Hematopoietic multipotent progenitor cell treated with erythropoietin and hydrocortisone succinate and interleukin-3 and kit ligand, for 4 days (in vitro differentiated cells): ENCODE results near the gene CTNNA1.

Experiments
- DNase-seq: peaks from one replicate; pipeline ENCODE4 v3.0.0-alpha.2; 2015

Gene CTNNA1

GRCh38 chr5:138952962-138953361 is 199.7 kb downstream of the CTNNA1 start:
- DNase-seq: peak; percentile 76

GRCh38 chr5:138953387-138954256 is 200.4 kb downstream of the CTNNA1 start:
- DNase-seq: peak; percentile 94

GRCh38 chr5:138954257-138955012 is 201.2 kb downstream of the CTNNA1 start:
- no peak for DNase-seq

- DNase-seq: no peak
These were observed 201.9 kb downstream of the CTNNA1 start for GRCh38 chr5:138955013-138955660.

GRCh38 chr5:138955671-138956295 is 202.6 kb downstream of the CTNNA1 start:
- DNase-seq: no peak

GRCh38 chr5:138956801-138957200 is 203.6 kb downstream of the CTNNA1 start:
- DNase-seq: no peak

- no peak for DNase-seq
These were observed 207.0 kb downstream of the CTNNA1 start for GRCh38 chr5:138960145-138960692.

DNA sequence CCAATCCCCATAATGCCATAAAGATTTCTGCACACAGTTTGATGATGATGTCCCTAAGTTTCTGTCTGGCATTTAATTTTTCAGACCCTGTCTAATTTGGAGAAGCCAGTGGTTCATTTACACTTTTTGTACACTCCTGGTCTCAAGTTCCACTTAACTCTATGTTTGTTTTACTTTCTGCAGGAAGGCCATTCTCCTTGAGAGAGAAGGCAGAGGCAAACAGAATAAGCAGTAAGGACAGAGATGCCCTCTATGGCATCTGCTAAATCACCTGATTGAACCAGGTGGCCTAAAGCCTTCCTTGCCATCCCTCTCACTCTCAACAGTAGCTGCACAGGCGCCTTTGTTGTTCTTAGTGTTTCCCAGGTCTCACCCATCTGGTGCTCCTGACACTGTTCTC is 208.0 kb downstream of the CTNNA1 start:
- DNase-seq: no peak

GRCh38 chr5:138961729-138962128 is 208.5 kb downstream of the CTNNA1 start:
- DNase-seq: no peak

- DNase-seq: no peak
These were observed 209.6 kb downstream of the CTNNA1 start for GRCh38 chr5:138962614-138963370.

GRCh38 chr5:138963763-138964371 is 210.6 kb downstream of the CTNNA1 start:
- DNase-seq: no peak

- DNase-seq: no peak
These were observed 211.5 kb downstream of the CTNNA1 start for GRCh38 chr5:138964647-138965201.

DNA sequence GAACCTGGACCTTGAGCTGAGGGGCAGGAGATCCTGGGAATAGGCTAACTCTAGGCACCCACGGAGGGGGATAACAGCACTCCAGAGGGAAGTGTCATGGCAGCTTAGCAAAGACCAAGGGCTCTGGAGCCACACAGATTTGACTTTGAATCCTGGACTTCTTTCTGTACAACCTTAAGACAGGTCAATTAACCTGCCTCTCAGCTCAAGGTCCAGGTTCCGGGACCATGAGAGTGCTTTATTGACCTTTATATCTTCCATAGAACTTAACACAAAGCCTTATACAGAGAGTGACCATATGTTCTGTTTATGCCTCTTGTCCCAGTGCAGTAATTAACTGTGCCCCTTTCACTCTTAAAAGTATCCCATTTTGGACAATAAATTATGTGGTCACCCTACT is 212.4 kb downstream of the CTNNA1 start:
- no peak for DNase-seq

DNA sequence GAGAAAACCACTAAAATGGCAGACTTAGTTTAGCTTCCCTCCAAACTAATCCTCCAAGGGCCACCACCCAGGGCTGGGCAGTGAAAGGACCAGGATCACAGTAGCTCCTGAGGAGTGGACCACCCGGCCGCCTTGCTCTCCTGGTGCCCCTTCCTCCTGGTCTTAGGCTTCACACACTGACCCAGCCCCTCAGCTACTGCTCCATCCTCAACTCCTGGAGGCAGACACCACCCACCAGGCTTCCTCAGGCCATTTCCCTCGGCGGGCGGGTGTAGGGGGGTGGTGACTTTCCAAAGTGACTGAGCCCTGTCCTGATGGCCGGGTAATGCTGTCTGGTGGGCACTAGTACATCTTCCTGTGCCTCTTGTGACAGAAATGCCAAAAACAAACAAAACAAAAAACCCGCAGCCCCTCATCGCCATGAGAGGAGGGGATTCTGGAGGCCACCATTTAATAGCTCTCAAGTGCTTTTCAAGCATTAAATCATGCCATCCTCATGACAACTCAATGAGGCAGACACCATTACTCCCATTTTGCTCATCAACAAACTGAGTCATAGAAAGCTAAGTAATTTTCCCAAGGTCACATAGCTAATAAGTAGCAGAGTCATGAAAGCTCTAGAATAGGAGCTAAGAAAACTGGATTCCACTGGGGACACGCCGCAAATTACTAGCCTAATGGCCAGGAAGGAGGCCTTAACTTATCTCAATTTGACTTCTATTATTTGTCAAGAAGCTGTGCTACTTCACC is 213.2 kb downstream of the CTNNA1 start:
- no peak for DNase-seq

DNA sequence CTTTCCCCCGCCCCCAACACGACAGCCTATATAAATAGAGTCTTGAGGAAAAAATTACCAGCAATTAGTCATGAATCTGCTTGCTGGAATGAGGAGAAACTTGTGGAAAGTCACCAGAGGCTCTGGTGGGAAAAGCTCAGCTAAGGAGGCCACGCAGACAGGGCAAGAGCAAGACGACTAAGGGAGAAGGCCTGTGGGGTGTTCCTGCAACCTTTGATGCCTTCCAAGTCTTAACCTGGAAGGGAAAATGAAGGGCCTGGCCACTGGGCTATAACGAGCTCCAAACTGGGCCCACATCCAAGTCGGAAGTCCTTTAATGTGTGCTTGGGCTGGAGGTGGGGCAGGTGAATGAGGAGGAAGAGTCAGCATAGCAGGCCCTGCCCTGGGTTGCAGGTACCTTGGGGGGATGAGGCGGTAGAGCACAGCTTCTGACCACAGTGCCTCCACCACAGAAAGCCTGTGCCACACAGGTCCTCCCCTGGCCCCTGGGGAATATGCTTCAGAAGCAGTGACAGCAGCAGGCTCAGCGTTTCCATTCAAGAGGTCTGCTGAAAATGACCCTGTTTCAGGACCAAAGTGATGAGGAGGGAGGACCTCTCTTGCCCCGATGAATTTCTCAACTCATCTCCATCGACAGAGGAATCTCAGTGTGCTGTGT is 214.7 kb downstream of the CTNNA1 start:
- DNase-seq: no peak

DNA sequence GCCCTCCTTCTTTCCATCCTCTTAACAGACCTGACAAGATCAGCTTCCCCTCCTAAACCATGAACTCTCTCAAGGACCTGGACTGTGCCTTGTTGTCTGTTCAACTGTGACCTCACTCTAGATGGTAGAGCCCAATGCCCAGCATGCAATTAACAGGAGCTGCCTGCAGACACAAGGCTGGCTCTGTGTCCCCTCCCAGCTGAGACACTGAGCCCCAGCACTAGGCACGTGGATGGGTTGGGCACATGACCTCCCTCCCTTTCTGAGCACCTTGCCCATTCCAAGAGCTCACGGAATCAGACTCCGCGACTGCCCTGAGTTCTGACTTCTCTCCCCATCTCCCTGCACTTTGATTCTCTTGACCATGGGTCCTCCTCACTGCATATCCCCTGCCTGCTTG is 215.4 kb downstream of the CTNNA1 start:
- DNase-seq: no peak

- no peak for DNase-seq
These were observed 216.2 kb downstream of the CTNNA1 start for GRCh38 chr5:138969323-138970002.

DNA sequence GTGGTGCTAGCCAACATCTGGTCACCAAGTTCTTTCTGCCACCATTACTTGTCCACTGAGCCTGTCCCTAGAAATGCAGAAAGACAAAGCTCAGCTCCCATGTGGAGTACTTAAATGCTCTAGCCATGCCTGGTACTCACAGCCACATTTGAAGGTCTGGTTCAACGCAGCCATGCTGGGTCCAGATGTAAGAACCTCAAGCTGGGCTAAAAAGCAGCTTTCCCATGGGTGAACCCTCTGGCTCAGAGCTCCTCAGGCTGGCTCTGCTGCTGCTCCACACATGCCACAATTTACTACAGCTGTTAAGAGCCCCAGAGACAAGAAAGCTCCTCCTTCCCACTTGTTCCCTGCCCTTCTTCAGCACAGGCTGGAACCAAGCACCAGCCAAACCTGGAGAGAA is 219.0 kb downstream of the CTNNA1 start:
- no peak for DNase-seq

- no peak for DNase-seq
These were observed 219.6 kb downstream of the CTNNA1 start for GRCh38 chr5:138972836-138973235.
